GM10266 (cell line): Measurements from ENCODE around the gene FAM120B.

Experiments
- DNase-seq: peaks from one replicate; pipeline ENCODE4 v3.0.0; 2012; ENCODE audit errors: extremely low spot score
- CTCF ChIP-seq: IDR thresholded peaks from 2 replicates; pipeline ENCODE4 v1.5.1; 2012; ENCODE audit warnings: mild to moderate bottlenecking, low read depth; ENCODE audit not compliant: control insufficient read depth, insufficient read depth; ENCODE audit errors: missing control alignments

The FAM120B gene

GRCh38 chr6:170449835-170450753, 143.5 kb downstream of the FAM120B start:
- DNase-seq: no peak
- no peak for TF ChIP-seq CTCF

GRCh38 chr6:170450916-170451761, 144.6 kb downstream of the FAM120B start:
- no peak for TF ChIP-seq CTCF
- no peak for DNase-seq

- TF ChIP-seq CTCF: no peak
- no peak for DNase-seq
Measured at GRCh38 chr6:170451762-170452651, 145.4 kb downstream of the FAM120B start.

GRCh38 chr6:170452767-170453545, 146.4 kb downstream of the FAM120B start:
- no peak for DNase-seq
- TF ChIP-seq CTCF: no peak

- TF ChIP-seq CTCF: no peak
- no peak for DNase-seq
Measured at GRCh38 chr6:170453586-170454511, 147.3 kb downstream of the FAM120B start.
